HG03521 (cell line): ENCODE results near the gene TMEM63C.
"Not testable (repeated sequence)": the region's sequence is repeated elsewhere in the genome, so short reads cannot be mapped to it uniquely, and the experiment has no call there.

ENCODE experiments used
- ATAC-seq: cut with Tn5 transposase; IDR thresholded peaks from one replicate; pipeline ENCODE4 v1.9.1; 2021; ENCODE audit warnings: mild to moderate bottlenecking, moderate library complexity; ENCODE audit not compliant: unreplicated experiment

Gene TMEM63C

GRCh38 chr14:77275041-77275580 is 93.5 kb downstream of the TMEM63C start:
- no peak for ATAC-seq

- ATAC-seq = no peak
Observed at GRCh38 chr14:77275601-77276017, 94.0 kb downstream of the TMEM63C start.

GRCh38 chr14:77276295-77276935 is 94.8 kb downstream of the TMEM63C start:
- ATAC-seq = no peak

GRCh38 chr14:77276959-77277358 is 95.4 kb downstream of the TMEM63C start:
- ATAC-seq = no peak

GRCh38 chr14:77278461-77279230 is 97.0 kb downstream of the TMEM63C start:
- no peak for ATAC-seq

- ATAC-seq = no peak
Observed at GRCh38 chr14:77279719-77280118, 98.1 kb downstream of the TMEM63C start.

GRCh38 chr14:77280921-77281320 is 99.3 kb downstream of the TMEM63C start:
- ATAC-seq = not testable (repeated sequence)

GRCh38 chr14:77281852-77282410 is 100.3 kb downstream of the TMEM63C start:
- ATAC-seq = no peak

GRCh38 chr14:77284066-77284465 is 102.5 kb downstream of the TMEM63C start:
- ATAC-seq = no peak

GRCh38 chr14:77284466-77284865 is 102.9 kb downstream of the TMEM63C start:
- ATAC-seq = no peak

- no peak for ATAC-seq
Observed at GRCh38 chr14:77286576-77286975, 105.0 kb downstream of the TMEM63C start.

- no peak for ATAC-seq
Observed at GRCh38 chr14:77290705-77291104, 109.1 kb downstream of the TMEM63C start.

- no peak for ATAC-seq
Observed at GRCh38 chr14:77296155-77296554, 114.6 kb downstream of the TMEM63C start.

- no peak for ATAC-seq
Observed at GRCh38 chr14:77296906-77297305, 115.3 kb downstream of the TMEM63C start.

GRCh38 chr14:77299771-77300170 is 118.2 kb downstream of the TMEM63C start:
- ATAC-seq = no peak

GRCh38 chr14:77301103-77301502 is 119.5 kb downstream of the TMEM63C start:
- no peak for ATAC-seq

- ATAC-seq = no peak
Observed at GRCh38 chr14:77302926-77303325, 121.3 kb downstream of the TMEM63C start.

- no peak for ATAC-seq
Observed at GRCh38 chr14:77303417-77304156, 122.0 kb downstream of the TMEM63C start.

- no peak for ATAC-seq
Observed at GRCh38 chr14:77305696-77306095, 124.1 kb downstream of the TMEM63C start.

GRCh38 chr14:77306416-77306815 is 124.8 kb downstream of the TMEM63C start:
- ATAC-seq = no peak

GRCh38 chr14:77306851-77307496 is 125.4 kb downstream of the TMEM63C start:
- no peak for ATAC-seq
